GM20000 (cell line): Measurements from ENCODE around the gene NAAA.
"Not testable (repeated sequence)": the region's sequence is repeated elsewhere in the genome, so short reads cannot be mapped to it uniquely, and the experiment has no call there.

Experiments used
- DNase-seq: peaks from one replicate; pipeline ENCODE4 v3.0.0; 2012; ENCODE audit warnings: low spot score
- CTCF ChIP-seq: IDR thresholded peaks from 2 replicates; pipeline ENCODE4 v1.5.1; 2012; ENCODE audit warnings: mild to moderate bottlenecking, control low read depth; ENCODE audit errors: extremely low read depth, missing control alignments

Gene NAAA

GRCh38 chr4:75912968-75913367, 27.8 kb downstream of the NAAA start:
- DNase-seq = no peak
- no peak for TF ChIP-seq CTCF

- not testable (repeated sequence) for DNase-seq
Observed at GRCh38 chr4:75910831-75911230, 30.0 kb downstream of the NAAA start.

GRCh38 chr4:75909405-75909804, 31.4 kb downstream of the NAAA start:
- DNase-seq = no peak
- no peak for TF ChIP-seq CTCF

- no peak for DNase-seq
- no peak for TF ChIP-seq CTCF
Observed at GRCh38 chr4:75908555-75908954, 32.3 kb downstream of the NAAA start.

GRCh38 chr4:75907966-75908365, 32.8 kb downstream of the NAAA start:
- no peak for DNase-seq

GRCh38 chr4:75904076-75904475, 36.7 kb downstream of the NAAA start:
- TF ChIP-seq CTCF = no peak

More at GRCh38 chr4:75907966-75908365, 32.8 kb downstream of the NAAA start:
- TF ChIP-seq CTCF = no peak

GRCh38 chr4:75902352-75902751, 38.5 kb downstream of the NAAA start, which contains the start of gene PPEF2:
PPEF2 (minus strand) TSS chr4:75902452; CDS start chr4:75896325, 6,127 bp downstream.
- DNase-seq = no peak
- no peak for TF ChIP-seq CTCF

More at GRCh38 chr4:75904076-75904475, 36.7 kb downstream of the NAAA start:
- DNase-seq = no peak

- no peak for DNase-seq
- TF ChIP-seq CTCF = no peak
Observed at GRCh38 chr4:75898536-75898935, 42.3 kb downstream of the NAAA start.
